Stimulated activated CD4-positive, alpha-beta T cell treated with anti-CD3 and anti-CD28 coated beads, TNF-alpha, amount 100 ng/mL, for 4 hours (primary cell): ENCODE measurements around the gene GLI2.

Experiments used
- DNase-seq, 3 experiments: peaks; one replicate each; pipeline ENCODE4 v3.0.0-alpha.2; 2020; ENCODE audit warnings: low read depth in 3 of 3

GLI2 gene

DNA sequence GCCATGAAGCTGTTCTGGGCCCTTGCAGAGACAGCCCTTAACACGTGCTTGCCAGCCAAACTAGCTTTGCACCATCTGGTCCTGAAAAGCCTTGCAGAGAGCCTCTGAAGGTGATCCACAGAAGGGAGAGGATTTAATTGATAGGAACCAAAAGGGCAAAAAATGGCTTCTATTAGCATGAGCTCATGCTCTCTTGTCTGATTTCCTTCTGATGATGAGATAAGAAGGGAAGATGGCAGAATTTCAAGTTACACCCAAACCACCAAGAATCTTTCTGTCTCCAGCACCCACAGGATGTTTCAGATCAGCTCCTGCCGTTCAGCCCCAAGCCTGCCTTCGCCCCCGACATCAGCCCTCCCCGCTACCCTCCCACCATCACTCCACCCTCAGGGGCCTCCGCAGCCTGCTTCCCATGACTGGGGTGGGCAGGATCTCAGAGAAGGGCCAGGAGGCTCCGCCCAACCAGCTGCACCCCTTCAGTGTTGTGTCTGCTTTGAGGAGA, 23.4 kb upstream of the GLI2 start:
- no peak for DNase-seq

DNA sequence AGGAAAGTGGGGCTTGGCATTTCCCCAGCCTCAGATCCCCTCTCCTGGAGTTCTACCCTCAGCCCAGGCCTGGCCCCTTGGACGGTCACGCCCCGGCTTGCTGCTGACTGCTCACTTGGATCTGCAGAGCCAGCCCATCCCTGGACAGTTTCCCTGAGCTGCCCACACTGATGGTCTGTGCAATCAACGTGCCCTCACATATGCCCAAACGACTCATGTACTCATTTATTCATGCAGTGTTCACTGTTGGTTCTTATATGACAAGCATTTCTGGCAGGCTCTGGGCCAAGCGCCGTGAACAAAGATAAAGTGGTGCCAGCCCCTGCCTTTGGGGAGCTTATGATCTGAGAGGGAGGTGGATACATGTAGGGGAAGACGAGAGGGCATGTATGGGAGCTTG, 20.3 kb upstream of the GLI2 start:
- no peak for DNase-seq

DNA sequence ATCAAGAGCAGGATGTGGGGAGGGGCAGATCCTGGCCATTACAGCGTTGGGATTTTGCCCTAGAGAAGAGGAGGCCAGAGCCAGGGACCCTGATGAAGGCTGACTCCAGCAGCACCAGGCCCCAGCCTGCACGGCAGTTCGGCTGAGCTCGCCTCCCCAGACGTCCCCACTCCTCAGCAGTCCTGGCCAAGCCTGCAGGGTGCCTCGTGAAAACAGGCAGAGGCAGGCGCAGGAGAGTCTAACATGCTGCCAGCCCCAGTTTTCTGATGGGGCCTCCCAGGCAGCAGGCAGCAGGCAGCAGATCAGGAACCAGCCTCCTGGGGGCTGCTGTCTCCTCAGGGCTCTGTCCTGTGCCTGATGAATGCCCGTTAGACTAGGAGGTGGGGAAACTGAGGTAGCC, 19.7 kb upstream of the GLI2 start:
- no peak for DNase-seq

DNA sequence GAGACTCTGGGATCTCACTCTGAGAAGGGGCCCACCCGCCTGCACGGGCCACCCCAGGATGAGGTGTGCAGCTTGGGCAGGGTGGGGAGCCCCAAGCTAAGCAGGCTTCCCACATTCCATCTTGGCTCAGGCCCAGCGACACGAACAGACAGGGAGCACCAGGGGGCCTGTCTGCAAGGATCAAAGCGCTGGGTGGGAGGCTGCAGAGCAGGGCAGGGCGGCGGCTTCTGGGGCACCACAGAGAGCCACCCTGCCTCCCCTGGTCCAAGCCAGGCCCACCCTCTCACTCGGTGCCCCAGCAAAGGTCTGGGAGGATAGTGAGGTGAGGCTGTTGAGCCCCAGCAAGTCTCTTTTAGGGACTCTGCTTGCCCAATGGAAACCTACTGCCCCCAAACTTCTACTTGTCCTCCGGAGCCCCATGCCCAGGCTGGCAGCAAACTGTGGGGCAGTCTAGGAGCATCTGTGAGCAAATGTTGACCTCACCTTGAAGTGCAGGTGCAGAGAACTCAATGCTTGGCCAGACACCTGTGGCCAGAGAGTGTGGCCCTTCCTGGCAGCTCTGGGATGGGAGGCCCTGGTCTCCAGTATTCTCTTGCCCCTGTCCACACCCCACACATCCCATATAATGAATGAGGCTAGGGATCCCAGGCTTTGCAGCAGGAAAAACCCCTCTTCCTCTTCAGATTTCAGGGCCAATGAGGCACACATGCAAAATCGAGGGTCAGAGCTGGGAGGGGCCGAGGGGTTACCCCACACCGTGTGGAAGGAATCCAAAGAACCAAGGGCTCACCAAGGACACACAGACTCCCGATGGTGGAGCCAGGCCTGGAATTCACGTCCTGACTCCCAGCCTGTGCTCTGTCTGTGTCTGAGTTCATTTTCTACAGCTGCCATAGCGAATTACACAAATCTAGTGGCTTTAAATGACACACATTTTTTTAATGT, 18.8 kb upstream of the GLI2 start:
- no peak for DNase-seq

DNA sequence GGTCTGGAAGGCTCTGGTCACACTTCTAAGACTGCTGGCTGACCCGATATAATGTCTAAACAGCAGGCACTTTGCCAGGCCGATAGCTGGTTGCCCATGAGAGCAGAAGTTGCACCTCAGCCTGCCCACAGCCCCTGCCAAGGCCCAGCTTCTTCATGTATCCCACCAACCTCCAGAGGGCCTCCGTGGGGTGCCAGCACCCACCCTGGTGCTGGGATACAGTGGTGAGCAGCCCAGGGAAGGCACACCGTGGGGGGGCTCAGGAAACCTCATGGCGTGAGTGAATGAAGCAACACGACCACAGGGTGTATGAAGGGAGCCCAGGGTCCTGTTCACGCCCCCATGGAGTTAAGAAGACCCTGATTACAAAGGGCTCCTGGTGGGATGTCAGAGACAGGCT, 16.2 kb upstream of the GLI2 start:
- DNase-seq: no peak

DNA sequence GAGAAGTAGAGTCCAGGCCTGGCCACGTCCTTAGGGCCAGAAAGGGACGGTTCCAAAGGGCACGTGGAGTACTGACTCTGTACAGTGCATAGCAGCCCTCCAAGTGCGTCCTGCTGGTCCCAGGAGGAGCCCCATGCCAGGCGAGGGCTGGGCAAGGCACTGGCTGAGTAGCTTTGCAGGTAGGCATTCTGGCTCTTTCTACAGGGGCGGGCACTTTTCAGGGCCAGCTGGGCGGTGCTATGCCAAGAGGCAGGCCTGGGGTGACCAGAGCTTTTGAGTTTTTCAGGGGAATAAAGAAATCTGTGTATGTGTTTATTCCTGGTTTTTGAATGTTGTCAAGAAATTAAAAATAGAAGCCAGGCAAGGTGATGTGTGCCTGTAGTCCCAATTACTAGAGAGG, 15.4 kb upstream of the GLI2 start:
- DNase-seq: no peak

DNA sequence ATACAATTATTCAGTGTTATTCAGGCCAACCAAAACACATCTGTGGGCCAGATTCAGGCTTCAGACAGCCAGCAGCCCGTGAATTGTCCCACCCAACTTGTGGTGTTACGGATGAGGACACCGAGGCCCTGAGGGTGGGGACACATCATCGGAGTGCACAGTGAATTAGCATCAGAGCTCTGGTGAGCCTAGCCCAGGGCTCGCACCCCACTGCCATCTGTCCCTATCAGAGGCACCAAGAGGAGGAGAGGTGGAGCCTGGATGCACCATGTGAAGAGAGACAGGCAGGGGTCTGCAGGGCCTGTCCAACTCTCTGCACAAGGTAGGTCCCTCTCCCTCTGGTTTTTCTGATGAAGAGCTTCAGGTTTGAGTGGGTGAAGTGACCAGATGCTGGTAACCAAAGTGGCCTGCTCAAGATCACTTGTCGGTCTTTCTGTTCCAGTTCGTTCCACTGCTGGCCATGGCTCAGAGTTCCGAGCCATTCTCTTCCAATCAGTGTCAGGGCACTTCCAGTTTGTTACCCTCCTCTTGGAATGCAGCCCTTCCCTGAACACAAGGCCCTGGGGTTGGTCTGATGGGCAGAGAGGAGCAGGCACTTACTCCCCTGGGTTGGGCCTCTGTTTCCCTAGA, 14.8 kb upstream of the GLI2 start:
- DNase-seq: no peak

DNA sequence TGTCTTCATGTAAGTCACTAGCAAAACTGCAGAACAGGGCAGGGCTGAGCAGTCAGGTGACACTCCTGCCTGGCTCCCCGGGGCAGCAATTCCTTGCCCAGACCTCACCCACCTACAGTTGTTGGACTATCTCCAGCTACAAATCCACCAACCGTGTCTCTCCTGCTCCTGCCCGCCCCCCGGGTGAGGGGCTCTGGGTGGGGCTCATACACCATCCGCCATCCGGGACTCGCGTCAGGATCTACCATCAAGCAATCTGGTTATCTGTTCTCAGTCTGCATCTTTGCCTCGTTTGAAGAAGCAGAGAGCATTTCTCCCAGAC, 13.5 kb upstream of the GLI2 start:
- no peak for DNase-seq

DNA sequence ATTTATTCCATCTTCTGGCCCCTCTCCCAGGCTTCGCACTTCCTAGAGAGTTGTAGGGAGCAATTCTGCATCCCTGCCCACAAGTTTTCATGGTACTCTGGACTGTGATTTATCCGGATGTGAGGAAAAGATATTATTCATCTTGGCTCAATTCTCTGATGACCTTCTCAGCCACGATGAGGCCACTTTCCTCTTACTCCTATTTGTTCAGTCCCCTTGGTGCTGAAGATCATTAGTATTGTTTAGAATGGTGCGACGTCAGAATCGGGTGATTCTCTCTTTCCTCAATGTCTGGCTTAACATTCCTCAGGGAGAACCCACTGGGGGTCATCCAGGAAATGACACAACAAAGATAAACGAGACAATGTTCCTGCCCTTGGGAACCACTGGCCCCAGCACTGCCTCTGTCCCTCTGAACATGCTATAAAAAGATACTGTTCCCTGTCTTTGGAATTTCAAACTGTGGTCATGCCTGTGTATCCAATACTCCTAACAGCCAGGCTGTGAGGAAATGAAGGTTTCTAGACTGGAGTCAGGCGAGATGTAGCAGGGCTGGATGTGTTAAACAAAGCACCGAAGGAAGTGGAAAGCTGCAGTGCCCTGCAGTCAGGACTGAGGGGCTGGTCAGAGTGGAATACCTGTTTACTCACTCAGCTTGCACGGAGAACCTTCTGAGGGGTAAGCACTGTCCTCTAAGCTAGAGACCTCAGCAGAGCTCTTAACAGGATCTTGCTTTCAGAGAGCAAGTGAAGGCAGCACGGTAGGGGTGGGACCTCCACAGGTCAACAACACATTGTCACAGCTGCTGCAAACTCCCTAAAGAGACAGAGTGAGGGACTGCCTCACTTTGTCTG, 12.9 kb upstream of the GLI2 start:
- DNase-seq: no peak

DNA sequence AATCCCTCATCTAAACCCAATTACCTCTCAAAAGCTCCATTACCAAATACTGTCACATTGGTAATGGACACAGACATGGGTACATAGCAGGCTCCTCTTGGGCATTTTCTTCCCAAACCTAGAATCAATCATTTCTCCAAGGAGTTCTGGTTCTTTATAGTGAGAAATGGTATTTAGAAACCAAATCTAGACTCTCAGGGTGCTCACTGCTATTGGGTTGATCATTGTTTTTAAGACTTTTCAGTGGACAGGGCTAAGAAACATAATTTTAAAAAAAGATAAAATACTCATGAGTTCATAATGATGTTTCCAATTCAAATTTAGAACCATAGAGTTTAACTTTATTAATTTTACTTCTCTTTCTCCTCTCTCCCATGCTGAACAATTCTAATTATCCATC, 9.4 kb upstream of the GLI2 start:
- DNase-seq: no peak

DNA sequence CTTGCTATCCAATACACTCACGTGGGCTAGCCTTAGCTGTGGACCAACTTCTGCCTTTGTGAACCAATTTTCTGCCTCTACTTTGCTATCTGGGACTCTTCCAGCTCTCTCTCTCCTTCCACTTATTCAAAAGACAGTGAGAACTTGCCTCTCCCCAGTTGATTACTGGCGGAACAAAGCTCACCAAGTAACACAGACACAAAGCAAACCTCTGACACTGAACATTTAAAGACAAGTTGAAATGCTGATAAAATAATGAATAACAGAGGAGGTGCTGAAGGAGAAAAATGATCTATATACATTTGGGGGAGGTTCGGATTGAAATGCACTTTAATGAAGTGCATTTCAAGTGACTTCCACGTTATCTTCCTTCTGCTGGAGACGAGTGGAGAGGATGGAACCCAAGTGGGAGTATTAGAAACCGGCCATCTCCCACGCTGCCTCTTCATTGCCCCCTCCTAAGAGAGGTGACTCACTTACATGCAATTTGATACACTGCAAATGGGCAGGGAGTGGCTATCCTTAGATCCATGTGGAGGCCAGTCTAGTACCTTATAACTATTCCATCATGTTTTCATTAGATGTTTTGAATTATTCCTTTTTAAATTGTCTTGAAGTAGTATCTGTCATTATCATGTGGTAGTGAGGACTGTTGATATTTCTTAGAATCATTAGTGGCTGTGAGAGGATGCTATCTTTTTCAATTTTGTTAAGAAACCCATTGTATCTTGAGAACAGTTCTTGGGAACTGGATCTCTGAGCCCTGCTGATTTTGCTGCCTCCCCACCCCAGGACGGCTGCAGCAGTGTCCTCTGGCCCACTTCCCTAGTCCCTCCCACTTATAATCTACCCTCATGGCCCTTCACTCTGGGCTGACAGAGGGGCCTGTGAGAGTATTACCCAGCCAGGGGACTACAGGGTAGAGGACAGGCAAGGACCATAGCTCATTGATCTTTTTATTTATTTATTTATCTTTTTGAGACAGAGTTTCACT, 6.0 kb upstream of the GLI2 start:
- DNase-seq: no peak

DNA sequence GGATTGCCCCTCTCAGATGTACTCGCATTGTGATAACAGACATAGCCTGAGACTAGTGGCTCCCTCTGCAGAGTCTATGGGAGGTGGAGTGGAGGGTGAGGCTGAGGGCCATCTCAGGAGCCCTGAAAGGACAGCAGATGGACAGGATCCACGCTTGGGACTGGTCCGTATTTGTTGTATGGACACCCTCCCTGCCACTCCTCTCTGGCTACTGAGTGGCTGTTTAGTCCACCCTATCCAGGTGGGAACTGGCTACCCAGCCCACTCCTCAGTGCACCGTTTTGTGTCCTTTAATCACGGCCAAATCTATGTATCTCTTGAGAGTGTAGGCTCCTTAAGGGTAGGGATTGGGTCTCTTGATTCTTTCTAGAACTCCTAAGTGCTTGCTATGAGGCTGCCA, 4.5 kb upstream of the GLI2 start:
- DNase-seq: no peak

DNA sequence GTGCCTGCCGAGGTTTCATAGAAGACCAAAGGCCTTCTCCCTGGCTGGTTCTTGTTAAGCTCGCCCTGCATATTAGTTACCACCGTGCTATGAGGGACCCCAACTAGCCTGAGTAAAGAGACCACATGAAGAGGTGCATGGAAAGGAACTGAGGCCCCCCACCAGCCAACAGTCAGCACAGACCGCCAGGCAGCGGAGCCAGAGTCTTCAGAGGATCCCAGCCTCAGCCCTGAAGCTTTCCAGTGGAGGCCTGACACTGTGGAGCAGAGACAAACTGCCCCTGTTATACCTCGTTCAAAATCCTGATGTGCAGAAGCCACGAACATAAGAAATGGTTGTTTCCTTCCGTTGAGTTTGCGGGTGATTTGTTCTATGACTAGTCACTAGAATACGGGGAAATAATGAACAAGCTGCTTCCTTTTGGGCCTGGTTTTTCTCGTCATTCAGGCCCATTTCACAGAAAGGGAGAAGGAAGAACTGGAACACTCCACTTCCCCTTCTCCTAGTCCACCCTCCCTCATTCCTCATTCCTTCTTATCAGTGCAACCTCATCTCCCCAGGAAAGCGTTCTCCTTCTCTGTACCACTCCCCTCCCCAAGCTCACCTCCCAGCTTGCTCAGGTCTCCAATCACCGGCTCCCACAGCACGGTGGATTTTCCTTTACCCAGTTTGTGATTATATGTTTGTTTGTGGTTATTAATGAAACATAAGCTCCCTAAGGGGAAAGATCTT, 3.0 kb upstream of the GLI2 start:
- DNase-seq: no peak

DNA sequence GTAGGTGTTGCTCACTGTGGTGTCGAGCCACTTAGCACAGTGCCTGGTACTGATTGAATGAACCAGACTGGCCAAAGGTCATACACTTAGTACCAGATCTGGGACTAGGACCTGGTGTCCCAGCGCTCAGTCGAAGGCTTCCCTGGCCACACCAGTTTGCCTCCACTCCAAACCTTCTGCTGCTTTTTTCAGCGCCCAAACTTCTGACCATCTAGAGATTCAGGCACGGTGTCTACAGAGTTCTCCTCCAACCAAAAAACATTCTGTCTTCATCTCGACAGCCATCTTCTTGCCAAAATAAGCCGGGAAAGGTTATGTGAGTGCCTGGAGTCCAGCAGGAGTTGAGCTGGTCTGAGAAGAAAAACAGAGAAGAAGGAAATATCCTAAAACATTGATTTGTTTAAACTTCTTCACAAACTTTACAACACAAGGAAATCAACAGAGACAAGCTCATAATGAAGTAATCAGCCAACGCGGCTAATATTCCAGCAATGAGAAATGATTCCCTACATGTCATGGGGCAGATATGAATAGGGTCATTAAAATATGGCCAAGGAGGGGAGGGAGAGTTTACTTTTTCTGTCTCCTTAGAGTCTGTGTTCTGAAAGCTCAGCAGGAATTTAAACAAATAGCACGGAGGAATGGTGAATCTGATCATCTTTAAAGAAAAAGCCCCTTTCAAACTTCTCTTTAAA, 2.3 kb upstream of the GLI2 start:
- no peak for DNase-seq

DNA sequence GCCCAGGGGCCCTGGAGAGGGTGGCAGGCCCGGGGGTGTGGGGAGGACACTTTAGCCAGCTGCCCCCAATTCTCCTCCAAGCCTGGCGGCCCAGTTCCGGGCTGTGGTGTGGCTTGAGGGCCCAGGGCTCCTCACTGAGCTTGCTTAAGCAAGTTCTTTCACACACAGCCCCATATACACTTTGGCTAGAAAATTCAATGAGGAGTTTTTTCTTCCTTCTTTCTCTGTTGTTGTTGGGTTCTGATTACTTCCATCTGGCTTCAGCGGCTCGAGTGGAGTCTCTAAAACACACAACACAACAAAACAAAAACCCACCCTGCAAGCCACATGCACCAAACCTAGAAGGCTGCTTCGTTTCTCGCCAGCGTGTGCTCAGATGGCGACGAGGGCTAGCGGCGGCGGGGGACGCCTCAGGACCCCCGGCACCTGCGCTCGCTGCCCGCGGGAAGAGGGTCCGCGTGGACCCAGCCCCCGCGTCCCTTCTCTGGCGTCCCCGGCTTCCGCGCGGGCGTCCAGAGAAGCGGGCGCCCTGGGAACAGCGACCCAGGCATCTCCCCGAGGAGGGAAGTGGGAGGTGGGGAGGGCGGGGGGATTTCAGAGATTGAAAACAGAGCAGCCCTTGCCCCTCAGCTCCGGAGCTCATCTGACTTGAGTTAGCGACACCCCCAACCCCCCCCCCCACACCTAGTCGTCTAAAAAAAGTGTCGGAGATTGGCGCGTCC, 577 bp upstream of the GLI2 start:
- no peak for DNase-seq

DNA sequence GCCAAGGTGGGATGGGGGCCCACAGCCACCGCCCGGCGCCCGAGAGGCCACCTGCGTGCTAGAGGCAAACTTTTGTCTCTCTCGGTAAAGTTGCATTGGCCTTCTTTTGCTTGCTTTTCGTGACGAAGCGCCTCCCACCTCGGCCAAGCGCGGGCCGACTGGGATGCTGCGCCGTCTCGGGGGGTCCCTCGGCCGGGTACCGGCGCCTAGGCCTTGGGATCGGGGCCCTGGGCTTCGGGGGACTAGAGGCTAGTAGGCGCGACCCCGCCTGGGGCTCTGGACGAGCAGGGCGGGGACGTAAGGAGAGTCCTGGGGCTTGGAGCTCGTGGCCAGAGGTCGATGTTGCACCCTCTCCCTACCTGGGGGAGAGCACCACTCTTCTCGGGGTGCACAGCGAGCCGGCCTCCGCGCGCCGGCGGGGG, 545 bp downstream of the GLI2 start:
- DNase-seq: no peak

DNA sequence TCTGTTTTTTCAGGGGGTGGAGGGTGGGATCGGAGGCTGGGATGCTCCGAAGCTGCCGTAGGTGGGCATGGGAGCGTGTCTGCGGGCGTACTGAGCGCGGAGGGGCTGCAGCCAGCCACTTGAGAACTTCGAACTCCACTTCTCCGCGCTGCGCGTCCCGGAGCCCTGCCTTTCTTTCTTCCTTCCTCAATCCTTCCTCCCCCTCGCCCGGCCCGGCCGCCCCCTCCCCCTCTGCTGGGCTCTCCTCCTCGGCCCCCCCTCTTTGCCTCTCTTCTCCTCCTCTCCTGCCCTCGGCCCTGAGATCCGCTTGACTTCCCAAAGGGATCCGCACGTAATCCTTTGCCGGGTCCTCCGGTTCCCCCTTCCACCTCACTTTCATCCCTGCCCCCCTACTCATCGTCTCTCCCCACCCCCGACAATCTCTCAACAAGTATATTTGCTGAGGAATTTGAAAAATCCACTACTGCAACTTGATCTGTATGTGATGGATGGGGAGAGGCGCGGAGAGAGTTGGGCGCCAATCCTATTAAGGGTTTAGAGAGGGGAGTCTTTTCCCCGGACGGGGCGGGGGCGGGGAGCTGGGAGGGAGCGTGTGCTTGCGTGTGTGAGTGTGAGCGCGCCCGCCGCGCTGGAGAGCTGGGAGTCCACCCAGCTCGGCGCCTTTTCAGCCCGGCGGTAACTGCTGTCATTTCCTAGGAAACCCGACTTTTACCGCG, 1.1 kb downstream of the GLI2 start:
- no peak for DNase-seq

DNA sequence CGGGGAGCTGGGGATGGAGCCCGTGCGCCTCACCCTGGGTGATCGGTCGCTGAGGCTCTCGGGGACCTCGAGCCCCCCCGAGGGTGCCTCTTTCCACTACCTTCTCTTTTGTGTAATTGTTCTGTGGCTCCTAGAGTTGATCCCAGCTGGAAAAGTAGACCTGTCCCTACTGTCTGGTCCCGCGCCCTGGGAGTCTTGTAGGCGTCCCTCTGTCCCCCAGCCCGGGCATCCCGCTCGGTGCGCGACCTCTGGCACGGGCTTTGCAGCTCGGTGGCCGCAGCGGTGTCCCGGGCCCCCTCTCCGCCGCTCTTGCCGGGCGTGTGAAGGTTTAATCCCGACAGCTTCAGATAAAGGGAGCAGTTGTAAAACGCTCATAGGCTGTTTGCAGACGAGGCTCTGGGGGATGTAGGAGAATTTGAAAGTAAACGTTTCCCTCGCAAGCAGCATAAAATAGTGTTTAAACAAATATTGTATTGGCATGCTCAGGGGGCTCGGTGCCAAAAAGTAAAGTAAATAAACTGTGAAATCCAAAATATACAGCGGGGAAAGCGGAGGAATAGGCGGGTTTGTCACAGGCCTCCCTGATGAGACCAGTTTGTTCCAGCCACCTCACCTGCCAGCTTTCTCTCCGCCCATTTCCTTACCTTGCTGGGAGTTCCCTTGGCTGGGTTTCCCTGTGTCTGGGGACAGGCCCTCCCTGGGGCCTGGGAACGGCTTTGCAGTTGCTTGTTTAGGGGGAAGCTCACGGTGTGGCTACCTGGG, 1.9 kb downstream of the GLI2 start:
- DNase-seq: no peak
